ENCODE measurements around the gene NUTF2. TPM values are rescaled to one million over a fixed set of nuclear protein-coding genes. Genes with fewer than 3 reads are reported as not detected.
"Not testable (repeated sequence)": the region's sequence is repeated elsewhere in the genome, so short reads cannot be mapped to it uniquely, and the experiment has no call there.

The NUTF2 gene
- total RNA-seq, 1 experiment from 2014 or later, result 48.7 TPM

DNA sequence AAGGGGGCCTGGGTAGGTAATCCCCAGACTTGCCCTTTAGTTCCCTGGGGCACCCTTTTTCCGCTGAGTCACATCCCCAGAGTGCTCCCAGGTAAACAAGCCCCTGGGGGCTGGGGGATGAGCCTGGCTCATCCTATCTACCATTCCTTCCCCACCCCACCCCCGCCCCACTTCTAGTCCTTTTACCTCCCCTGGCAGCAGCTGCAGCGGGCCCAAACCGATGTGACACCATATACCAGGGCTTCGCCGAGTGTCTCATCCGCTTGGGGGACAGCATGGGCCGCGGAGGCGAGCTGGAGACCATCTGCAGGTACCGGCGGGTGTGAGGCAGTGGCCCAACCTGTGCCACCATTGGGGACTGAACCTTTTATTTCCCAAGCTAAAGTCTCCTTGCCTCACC lies 38.8 kb downstream of the NUTF2 start:
- DNase-seq (ENCODE audit: low read depth), result no peak

GRCh38 chr16:67885976-67886375 lies 39.2 kb downstream of the NUTF2 start:
- DNase-seq (ENCODE audit: low read depth), result no peak

DNA sequence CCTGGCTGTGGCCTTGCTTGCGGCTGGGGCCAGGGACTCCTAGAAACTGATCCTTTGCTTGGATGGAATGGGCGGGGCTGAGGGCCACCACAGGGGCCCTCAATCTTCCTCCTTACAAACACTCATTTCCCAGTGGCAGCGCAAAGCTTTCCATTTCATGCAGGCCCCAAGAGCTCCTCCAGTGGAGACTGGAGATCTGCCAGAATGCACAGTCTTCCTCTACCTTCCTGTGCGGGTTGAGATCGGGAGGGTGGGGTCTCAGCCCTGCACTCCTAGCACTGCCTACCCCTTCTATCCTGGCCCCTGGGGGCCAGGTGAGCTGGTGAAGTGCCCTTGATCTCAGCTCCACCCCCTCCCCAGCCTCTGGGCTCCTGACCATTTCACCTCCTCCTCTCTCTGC lies 39.7 kb downstream of the NUTF2 start:
- DNase-seq (ENCODE audit: low read depth), result no peak

DNA sequence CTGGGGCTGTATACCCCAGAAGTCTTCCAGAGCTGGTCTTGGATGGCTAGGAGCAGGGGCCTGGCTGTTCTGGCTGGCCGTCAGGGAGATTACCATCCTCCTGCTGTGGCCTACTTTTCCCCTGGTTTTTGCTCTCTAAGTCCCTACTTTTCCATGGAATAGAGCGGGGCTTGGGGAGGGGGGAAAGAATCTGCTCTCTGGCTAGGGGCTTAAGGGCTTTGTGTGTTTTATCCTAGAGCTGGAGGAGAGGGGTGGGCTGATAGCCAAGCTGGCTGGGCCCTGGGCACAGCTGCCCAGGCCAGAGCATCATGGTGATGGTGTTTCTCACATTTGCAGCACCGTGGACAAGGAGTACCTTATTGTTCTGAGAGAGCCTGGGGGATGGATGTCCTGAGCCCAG lies 41.6 kb downstream of the NUTF2 start:
- no peak for DNase-seq (ENCODE audit: low read depth)

DNA sequence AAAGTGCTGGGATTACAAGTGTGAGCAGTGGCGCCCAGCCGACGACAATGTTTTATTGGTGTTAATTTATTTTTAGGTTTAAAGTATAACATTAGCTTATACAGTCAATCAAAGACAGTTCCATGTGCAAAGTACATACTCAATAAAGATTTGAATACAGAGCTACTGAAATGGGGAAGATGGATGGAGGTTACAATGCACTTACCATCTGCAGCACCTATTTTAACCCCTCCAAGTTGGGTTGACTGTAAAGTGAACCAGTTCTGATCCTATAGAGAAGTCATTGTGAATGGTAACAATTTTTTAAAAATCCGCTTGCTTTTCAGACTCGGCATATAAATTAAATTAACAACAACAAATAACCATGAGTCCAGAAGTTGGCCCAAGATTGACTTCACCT lies 45.6 kb downstream of the NUTF2 start:
- no peak for DNase-seq (ENCODE audit: low read depth)

DNA sequence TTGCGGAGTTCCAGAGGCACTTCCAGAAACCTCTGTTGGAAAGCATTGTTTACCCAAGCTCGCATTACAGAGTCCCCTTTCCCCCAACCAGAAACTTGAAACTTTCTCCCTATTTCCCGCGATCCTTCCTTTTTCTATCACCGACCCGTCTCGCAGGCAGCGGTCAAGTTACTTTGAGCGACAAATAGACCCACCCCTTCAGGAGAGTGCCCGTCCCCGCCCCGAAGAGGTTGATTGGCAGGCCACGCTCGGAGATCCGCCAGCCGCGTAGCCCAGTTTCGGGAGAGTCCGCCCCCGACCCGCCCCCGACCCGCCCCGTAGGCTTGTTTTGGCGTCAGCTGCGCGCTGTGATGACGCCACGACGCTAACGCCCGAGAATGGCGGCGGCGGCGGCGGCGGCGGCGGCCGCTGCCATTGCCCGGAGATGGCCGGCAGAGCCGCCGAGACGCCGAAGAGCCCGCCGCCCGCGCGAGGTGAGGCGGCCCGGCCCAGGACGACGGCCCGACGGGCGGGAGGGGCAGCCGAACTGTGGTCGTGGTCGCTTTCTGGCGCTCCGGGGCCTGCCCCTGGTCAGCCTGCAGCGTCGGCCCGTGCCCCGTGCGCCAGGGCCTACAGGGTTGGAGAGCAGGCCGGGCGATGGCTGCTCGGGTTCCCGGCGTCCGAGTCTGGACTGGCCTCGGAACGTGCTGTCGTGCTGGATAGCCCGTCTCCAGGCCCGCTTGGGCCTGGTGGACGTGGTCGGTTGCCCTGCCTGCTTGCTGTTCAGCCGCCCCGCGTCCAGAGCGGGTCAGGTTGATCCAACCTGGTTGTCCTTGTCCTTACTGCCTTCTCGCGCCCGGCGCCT lies 46.4 kb downstream of the NUTF2 start, which contains the start of gene PSKH1:
PSKH1 (plus strand) TSS at position 356 of the 844 bp plus-strand sequence. CDS start 15,496 bp downstream, outside the sequence.
- DNase-seq (ENCODE audit: low read depth), result peak; percentile 96

DNA sequence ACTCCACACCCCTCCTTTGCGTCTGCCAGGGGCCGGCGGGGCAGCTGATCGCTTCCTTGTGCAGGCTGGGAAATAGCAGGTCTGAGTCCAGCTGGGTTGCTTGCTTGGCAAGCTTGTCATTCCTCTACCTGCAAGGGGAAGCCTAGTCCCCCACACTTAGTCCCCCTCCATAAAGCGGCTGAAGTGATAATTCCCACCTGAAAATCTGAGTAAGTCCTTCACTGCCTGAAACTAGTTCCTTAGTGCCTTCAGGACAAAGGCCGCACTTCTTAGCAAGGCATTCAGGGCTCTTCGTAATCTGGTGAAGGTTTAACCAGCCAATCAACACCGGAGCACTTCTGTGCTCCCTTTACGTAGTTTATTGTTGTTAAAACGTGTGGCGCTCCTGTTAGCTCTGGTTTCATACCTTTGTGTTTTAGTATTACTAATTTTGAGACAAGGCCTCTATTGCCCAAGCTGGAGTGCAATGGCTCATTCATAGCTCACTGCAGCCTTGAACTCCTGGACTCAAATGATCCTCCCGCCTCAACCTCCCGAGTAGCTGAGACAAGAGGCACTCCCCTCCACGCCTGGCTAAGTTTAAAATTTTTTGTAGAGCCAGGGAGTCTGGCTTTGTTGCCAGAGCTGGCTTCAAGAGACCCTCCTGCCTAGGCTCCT lies 47.1 kb downstream of the NUTF2 start:
- DNase-seq (ENCODE audit: low read depth), result no peak

- no peak for DNase-seq (ENCODE audit: low read depth)
Observed at GRCh38 chr16:67897231-67897630, 50.5 kb downstream of the NUTF2 start.

DNA sequence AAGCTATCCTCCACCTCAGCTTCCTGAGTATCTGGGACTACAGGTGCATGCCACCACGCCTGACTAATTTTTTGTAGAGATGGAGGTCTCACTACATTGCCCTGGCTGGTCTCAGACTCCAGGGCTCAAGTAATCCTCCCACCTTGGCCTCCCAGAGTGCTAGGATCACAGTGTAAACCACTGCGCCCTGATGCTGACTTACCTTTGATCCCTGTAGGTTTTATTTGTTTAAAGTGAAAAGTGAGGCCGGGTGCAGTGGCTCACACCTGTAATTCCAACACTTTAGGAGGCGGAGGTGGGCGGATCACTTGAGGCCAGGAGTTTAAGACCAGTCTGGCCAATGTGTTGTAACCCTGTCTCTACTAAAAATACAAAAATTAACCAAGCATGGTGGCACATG lies 55.0 kb downstream of the NUTF2 start:
- DNase-seq (ENCODE audit: low read depth), result no peak

DNA sequence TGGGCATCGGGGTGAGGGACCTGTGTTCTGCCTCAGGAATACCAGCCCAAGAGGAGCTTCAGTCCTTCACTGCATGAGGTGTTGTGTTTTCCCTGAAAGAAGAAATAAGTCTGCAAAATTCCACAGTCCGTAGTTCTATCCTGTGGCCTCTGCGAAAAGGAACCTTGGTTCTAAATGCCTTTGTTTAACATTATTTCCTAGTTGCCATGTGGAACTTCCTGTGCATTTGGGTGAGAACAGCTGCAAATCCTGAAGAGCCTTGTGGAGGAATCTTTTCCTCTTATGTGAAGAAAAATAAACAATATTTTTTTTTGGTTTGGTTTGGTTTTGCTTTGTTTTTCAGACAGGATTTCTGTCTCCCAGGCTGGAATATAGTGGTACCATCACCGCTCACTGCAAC lies 56.1 kb downstream of the NUTF2 start:
- no peak for DNase-seq (ENCODE audit: low read depth)

DNA sequence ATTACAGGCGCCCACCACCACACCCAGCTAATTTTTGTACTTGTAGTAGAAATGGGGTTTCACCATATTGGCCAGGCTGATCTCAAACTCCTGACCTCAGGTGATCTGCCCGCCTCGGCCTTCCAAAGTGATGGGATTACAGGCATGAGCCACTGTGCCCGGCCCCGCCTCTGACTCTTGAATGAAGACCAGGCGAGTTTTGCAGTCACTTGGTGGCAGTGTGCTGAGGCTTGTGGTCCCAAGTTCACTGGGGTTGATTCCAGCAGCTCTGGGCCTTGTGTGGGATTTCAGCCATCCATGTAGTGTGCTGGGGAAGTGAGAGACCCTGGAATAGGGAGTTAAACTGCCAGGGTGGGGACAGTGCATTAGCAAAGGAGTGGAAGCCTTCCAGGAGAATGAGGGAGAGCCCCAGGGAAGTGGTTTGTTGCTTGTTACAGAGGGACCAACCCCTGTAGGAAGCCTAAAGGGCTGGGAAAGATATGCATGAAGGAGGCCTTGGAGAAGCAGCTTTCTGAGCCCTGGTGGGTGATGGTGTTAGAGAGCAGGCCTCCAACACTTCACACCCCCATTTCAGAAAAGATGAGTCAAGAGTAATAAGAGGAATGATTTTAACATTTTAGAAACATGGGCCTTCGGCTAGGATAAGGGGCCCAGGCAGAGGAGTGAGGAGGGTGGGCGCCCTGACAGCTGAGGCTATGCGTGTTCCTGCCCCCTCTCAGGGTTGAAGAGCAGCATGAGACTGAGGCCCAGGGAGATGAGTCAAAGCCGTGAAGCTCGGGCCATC lies 60.9 kb downstream of the NUTF2 start:
- no peak for DNase-seq (ENCODE audit: low read depth)

DNA sequence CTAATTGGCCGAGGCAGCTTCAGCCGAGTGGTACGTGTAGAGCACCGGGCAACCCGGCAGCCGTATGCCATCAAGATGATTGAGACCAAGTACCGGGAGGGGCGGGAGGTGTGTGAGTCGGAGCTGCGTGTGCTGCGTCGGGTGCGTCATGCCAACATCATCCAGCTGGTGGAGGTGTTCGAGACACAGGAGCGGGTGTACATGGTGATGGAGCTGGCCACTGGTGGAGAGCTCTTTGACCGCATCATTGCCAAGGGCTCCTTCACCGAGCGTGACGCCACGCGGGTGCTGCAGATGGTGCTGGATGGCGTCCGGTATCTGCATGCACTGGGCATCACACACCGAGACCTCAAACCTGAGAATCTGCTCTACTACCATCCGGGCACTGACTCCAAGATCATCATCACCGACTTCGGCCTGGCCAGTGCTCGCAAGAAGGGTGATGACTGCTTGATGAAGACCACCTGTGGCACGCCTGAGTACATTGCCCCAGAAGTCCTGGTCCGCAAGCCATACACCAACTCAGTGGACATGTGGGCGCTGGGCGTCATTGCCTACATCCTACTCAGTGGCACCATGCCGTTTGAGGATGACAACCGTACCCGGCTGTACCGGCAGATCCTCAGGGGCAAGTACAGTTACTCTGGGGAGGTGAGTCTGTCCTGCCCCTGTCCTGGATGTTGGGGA lies 62.5 kb downstream of the NUTF2 start:
- DNase-seq (ENCODE audit: low read depth), result no peak

- DNase-seq (ENCODE audit: low read depth), result no peak
Observed at GRCh38 chr16:67910158-67910557, 63.4 kb downstream of the NUTF2 start.

GRCh38 chr16:67914758-67915495 lies 68.2 kb downstream of the NUTF2 start:
- no peak for DNase-seq (ENCODE audit: low read depth)

DNA sequence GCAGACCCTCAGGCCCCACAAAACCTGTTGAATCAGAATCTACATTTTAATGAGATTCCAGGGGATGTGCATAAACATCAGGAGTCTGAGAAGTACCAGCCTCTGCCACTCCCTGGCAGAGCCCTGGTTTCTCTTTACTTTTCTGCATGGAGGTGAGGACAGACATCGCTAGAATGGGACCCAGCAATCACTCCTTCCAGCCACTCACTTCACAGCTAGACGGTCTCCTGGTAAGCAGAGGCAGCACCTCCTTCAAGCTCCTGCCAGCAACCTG lies 68.7 kb downstream of the NUTF2 start:
- DNase-seq (ENCODE audit: low read depth), result not testable (repeated sequence)

DNA sequence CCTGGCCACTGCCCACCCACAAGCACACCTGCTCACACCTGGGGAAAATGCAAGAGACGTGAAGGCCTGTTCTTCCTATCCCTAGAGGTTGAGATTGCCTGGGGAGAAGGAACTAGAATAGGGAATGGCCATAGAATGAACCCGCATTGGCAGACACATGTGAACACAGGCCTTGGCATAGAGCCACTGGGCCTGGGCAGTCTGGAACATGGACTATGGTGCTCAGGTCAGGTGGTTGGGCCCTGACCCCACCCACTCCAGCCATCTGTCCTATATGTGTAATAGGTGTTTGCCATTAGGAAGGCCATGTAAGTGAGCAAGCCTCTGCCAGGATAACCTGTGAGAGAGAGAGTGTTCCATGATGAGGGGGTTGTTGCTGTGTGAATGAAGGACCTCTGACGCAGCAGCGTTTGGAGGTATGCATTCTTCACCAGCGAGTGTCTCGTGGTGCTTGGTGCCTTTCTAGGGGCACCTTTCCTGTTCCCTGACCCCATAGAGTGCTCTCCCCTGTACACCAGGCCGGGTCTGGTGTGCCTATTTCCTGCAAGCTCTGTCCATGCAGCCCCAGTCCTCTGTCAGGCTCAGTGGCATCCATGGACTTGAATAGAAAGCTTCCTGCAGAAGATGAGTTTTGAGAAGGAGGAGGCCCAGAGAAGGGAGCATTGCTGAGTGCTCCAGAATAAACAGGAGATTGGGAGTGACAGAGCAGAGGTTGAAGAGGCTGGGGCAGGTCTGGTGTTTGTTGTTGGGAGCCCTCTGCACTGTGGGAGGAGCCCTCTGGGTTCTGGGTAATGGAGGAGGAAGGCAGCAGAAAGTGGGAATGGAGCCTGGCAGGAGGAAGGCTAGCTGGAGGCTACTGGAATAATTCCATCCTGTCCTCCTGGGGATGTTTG lies 69.3 kb downstream of the NUTF2 start:
- DNase-seq (ENCODE audit: low read depth), result no peak

GRCh38 chr16:67917140-67917851 lies 70.6 kb downstream of the NUTF2 start:
- DNase-seq (ENCODE audit: low read depth), result no peak

GRCh38 chr16:67917852-67918236 lies 71.1 kb downstream of the NUTF2 start:
- peak; percentile 75 for DNase-seq (ENCODE audit: low read depth)

- DNase-seq (ENCODE audit: low read depth), result no peak
Observed at GRCh38 chr16:67919622-67920221, 73.0 kb downstream of the NUTF2 start.
